GM12878 (cell line): ENCODE data around the gene AFAP1. TPM values are rescaled to one million over a fixed set of nuclear protein-coding genes. Genes with fewer than 3 reads are reported as not detected.

Experiments used
- ATAC-seq: fragments of 200-7000 bp; cut with Tn5 transposase; 3 replicates; pipeline ENCODE4 v1.9.1; 2020; ENCODE audit warnings: mild to moderate bottlenecking, moderate library complexity
- BruUV-seq: library from RNA; stranded (reverse); fragments of 400-500 nt; replicated peaks from 2 replicates; lab custom pipeline; 2021; lab: Mats Ljungman, UMichigan
- CTCF ChIA-PET: fragments of 300-600 bp; sonication (Branson Sonifier 250); formaldehyde crosslinking; extraction: SDS; loops from one replicate; lab custom pipeline; 2021; ENCODE audit warnings: inconsistent platforms; lab: Yijun Ruan, JAX
- POLR2A ChIA-PET: fragments of 350-600 bp; formaldehyde crosslinking; extraction: SDS; loops from one replicate; lab custom pipeline; 2021; ENCODE audit warnings: inconsistent platforms; lab: Charles Lee
- RAD21 ChIA-PET: fragments of 300-600 bp; sonication (Branson Sonifier 250); formaldehyde crosslinking; loops from one replicate; lab custom pipeline; 2023; ENCODE audit warnings: antibody characterized with exemption; ENCODE audit not compliant: unreplicated experiment; lab: Charles Lee
- SMC1A ChIA-PET: fragments of 300-600 bp; sonication (Branson Sonifier 250); formaldehyde crosslinking; loops from one replicate; lab custom pipeline; 2023; ENCODE audit not compliant: unreplicated experiment, uncharacterized antibody; lab: Charles Lee
- DNase-seq: peaks from one replicate; pipeline ENCODE4 v3.0.0-alpha.2; 2011; ENCODE audit warnings: low read depth, low spot score
- FAIRE-seq: peaks from 3 replicates; lab custom pipeline; 2011; peaks lifted over from hg19 to GRCh38; lab: Jason Lieb, UNC
- H2AFZ ChIP-seq: 2 replicates; pipeline ENCODE4 v1.6.0; 2011; ENCODE audit warnings: low read depth, low read length, control low read depth; ENCODE audit not compliant: control insufficient read depth
- H3K27ac ChIP-seq: 2 replicates; pipeline ENCODE4 v1.5.1; 2011; ENCODE audit warnings: control low read depth; ENCODE audit not compliant: control insufficient read depth, insufficient read depth
- H3K27me3 ChIP-seq, 2 experiments: replicated peaks in 1 of 2; 2 replicates each; pipeline versions ENCODE4 v1.6.0 to v1.6.1; 2011; ENCODE audit warnings: low read length in 1 of 2; ENCODE audit not compliant: control insufficient read depth in 2 of 2, insufficient read depth in 2 of 2
- H3K36me3 ChIP-seq, 2 experiments: 2 replicates each; pipeline ENCODE4 v1.5.1; 2011; ENCODE audit warnings: low read length in 1 of 2; ENCODE audit not compliant: control insufficient read depth in 2 of 2, insufficient read depth in 2 of 2
- H3K4me1 ChIP-seq: 2 replicates; pipeline ENCODE4 v1.6.1; 2011; ENCODE audit warnings: mild to moderate bottlenecking, low read length, moderate library complexity, mixed read lengths; ENCODE audit not compliant: control insufficient read depth, insufficient read depth
- H3K4me2 ChIP-seq: 2 replicates; pipeline ENCODE4 v1.6.0; 2011; ENCODE audit warnings: control low read depth; ENCODE audit not compliant: control insufficient read depth, insufficient read depth
- H3K4me3 ChIP-seq: fragments of 200-600 bp; sonication (generic); 2 replicates; pipeline ENCODE4 v1.5.1; 2016
- H3K79me2 ChIP-seq: 2 replicates; pipeline ENCODE4 v1.6.0; 2011; ENCODE audit warnings: low read length; ENCODE audit not compliant: control insufficient read depth, insufficient read depth
- H3K9ac ChIP-seq: 2 replicates; pipeline ENCODE4 v1.8.0; 2011; ENCODE audit warnings: low read length, control low read depth, mixed read lengths; ENCODE audit not compliant: control insufficient read depth, insufficient read depth
- H3K9me3 ChIP-seq: replicated peaks from 3 replicates; pipeline ENCODE4 v1.5.1; 2011; ENCODE audit warnings: mild to moderate bottlenecking, low read length; ENCODE audit not compliant: control insufficient read depth, insufficient read depth
- H4K20me1 ChIP-seq: 2 replicates; pipeline ENCODE4 v1.6.0; 2011; ENCODE audit not compliant: control insufficient read depth, insufficient read depth
- BCL11A ChIP-seq: IDR thresholded peaks from 2 replicates; pipeline ENCODE4 v1.6.1; 2011; ENCODE audit warnings: low read depth, low read length
- CEBPB ChIP-seq, 2 experiments: fragments of 150-350 bp in 1 of 2; IDR thresholded peaks; 2 replicates each; pipeline ENCODE4 v1.6.1; 2012 to 2014; ENCODE audit warnings: low read depth in 2 of 2, low read length in 2 of 2, borderline replicate concordance in 1 of 2, inconsistent platforms in 1 of 2
- ESRRA ChIP-seq: IDR thresholded peaks from 2 replicates; pipeline ENCODE4 v1.6.1; 2012; ENCODE audit warnings: mild to moderate bottlenecking, low read length, improper control_type of control experiment
- HDAC2 ChIP-seq: fragments of 200-600 bp; sonication (generic); IDR thresholded peaks from 2 replicates; pipeline ENCODE4 v1.6.1; 2017
- HDAC6 ChIP-seq: fragments of 200-600 bp; sonication (generic); IDR thresholded peaks from one replicate; pipeline ENCODE4 v1.8.0; 2017; ENCODE audit warnings: antibody characterized with exemption; ENCODE audit not compliant: unreplicated experiment
- NKRF ChIP-seq: fragments of 450-650 bp; conservative IDR thresholded peaks from 2 replicates; pipeline ENCODE4 v1.6.1; 2017; ENCODE audit warnings: mild to moderate bottlenecking, moderate library complexity
- PML ChIP-seq: IDR thresholded peaks from 2 replicates; pipeline ENCODE4 v1.6.1; 2012; ENCODE audit warnings: low read length, inconsistent platforms
- POLR2AphosphoS5 ChIP-seq: IDR thresholded peaks from 2 replicates; pipeline ENCODE4 v1.6.1; 2011; ENCODE audit warnings: mild to moderate bottlenecking, low read length, inconsistent platforms
- RCOR1 ChIP-seq: conservative IDR thresholded peaks from 2 replicates; pipeline ENCODE4 v1.6.1; 2012; ENCODE audit warnings: low read depth, low read length, improper control_type of control experiment
- STAT3 ChIP-seq: IDR thresholded peaks from 2 replicates; pipeline ENCODE4 v1.6.1; 2011; ENCODE audit warnings: low read depth, low read length, improper control_type of control experiment
- SUPT20H ChIP-seq: IDR thresholded peaks from 2 replicates; pipeline ENCODE4 v1.6.1; 2011; ENCODE audit warnings: low read depth, mild to moderate bottlenecking, low read length, moderate library complexity, borderline replicate concordance; ENCODE audit not compliant: control insufficient read depth
- TBL1XR1 ChIP-seq: IDR thresholded peaks from 2 replicates; pipeline ENCODE4 v1.6.1; 2012; ENCODE audit warnings: low read depth, low read length, improper control_type of control experiment
- ZZZ3 ChIP-seq: IDR thresholded peaks from 2 replicates; pipeline ENCODE4 v1.6.1; 2011; ENCODE audit warnings: low read depth; ENCODE audit not compliant: control insufficient read depth, insufficient read length
- WGBS: methylation state at CpG from one replicate; pipeline ENCODE4 v1.1.6; 2016; ENCODE audit warnings: low lambda C conversion rate; ENCODE audit not compliant: insufficient replicate concordance, insufficient coverage; ENCODE audit errors: missing lambda C conversion rate; 5-methylcytosine and 5-hydroxymethylcytosine counted together
- in situ Hi-C: fragments of 300-500 bp; cut with MboI; formaldehyde crosslinking; loops from 9 replicates; pipeline ENCODE4 v1.14.3; 2018; ENCODE audit warnings: mixed read lengths
- intact Hi-C: fragments of 100-400 bp; cut with micrococcal nuclease; formaldehyde crosslinking; loops from one replicate; pipeline ENCODE4 v1.14.2; 2022; ENCODE audit not compliant: unreplicated experiment
- polyA plus RNA-seq, 11 experiments: library from polyadenylated mRNA; depleted of rRNA in 4 of 11; unstranded in 6 of 11; stranded (reverse) in 5 of 11; fragments of >200 nt; fragmentation: Nextera tagmentation in 4 of 11; fragmentation: Illumina TruSeq in 1 of 11; extraction: Ambion mirVana in 4 of 11; extraction: Trizol in 1 of 11; gene quantifications; 1 replicate in 1 of 11; 2 replicates in 10 of 11; pipeline versions ENCODE4 v1.2.1 to v1.2.3, GENCODE V29; 2011 to 2016; ENCODE audit warnings: inconsistent platforms in 2 of 11, missing spikeins in 2 of 11, low read depth in 1 of 11
- total RNA-seq, 4 experiments: library from RNA; depleted of rRNA in 3 of 4; stranded (reverse); fragments of >200 nt in 3 of 4; fragmentation: Illumina TruSeq in 1 of 4; extraction: Trizol in 1 of 4; gene quantifications; 2 replicates each; pipeline versions ENCODE4 v1.2.1 to v1.2.3, GENCODE V29; 2013 to 2021
- TF ChIP-seq, protein P1 (sequence below): IDR thresholded peaks from 2 replicates; pipeline ENCODE4 v1.6.1; 2012; ENCODE audit warnings: low read length, inconsistent platforms
- TF ChIP-seq, protein P2 (sequence below): fragments of 450-650 bp; IDR thresholded peaks from 2 replicates; pipeline ENCODE4 v1.6.1; 2017; ENCODE audit warnings: antibody characterized with exemption, mild to moderate bottlenecking, moderate library complexity

The AFAP1 gene
- total and polyA plus RNA-seq, 10 of the 15 experiments (the other 5 are each of a cell fraction or from before 2014, with no cell fraction given), result 0.02 to 0.23 (median 0.09) TPM; not detected in 1

DNA sequence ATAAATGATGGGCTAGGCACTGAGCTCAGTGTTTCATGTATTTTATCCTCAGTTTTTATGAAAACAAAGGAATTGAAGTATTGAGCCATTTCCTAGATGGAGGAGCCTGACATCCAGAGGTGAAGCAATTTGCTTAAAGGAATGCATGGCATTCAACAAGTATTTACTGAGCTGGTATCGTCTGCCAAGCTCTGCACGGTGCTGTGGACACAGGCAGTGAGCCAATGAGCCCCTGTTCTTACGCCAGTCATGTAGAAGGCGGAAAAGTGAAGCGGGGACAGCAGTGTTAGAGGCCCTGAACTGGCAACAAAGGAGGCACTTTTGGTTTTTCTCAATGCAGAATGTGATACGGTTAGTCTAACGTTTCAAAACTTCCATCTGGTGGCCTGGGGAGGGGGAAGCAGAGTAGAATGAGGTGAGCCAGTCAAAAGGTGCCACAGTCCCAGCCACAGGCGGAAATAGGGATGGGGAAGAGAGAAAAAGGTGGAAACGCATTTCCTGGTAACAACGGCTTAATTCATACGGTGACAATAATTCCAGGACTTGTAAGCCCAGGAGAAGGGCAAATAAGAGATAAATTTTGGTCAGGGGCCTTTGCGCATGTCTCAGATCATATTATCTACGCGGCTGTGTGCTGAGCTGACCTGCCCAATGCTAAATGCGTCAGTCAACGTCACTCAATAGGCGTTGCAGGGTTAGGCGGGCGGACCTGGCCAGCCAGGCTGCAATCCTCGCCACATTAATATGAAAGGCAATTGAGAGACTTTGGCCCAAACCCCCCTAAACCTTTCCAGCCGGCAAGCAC lies 133.9 kb downstream of the AFAP1 start:
- H3K79me2 ChIP-seq, result no peaks in the 10 kb centered on the region
- no peak for DNase-seq
- H3K27ac ChIP-seq, result no peak overlapping the region
- H3K27me3 ChIP-seq, result no peaks in the 10 kb centered on the region
- H3K4me3 ChIP-seq, result no peak overlapping the region
- intact Hi-C loops (loop anchor here (2.0 kb wide), 1 partner anchor 387 kb away; no protein-coding TSS in a partner anchor), in situ Hi-C loops (no loop called here)
- no peak overlapping the region for H3K4me2 ChIP-seq
- H4K20me1 ChIP-seq, result no peaks in the 10 kb centered on the region
- FAIRE-seq, result no peak
- RAD21 ChIA-PET, result interaction anchor here (2.6 kb wide), 1 partner anchor 183 kb away, joined by 12 read pairs; no protein-coding TSS in a partner anchor
- CTCF ChIA-PET, result interaction anchor here (0.8 to 7.7 kb wide), 8 partner anchors 10 to 182 kb away, joined by 3 to 104 read pairs (median 4); no protein-coding TSS in a partner anchor
- H3K4me1 ChIP-seq, result no peaks in the 10 kb centered on the region
- SMC1A ChIA-PET, result interaction anchor here (1.2 to 5.2 kb wide), 3 partner anchors 124 to 183 kb away, joined by 3 to 26 read pairs (median 3); no protein-coding TSS in a partner anchor
- no peak overlapping the region for H3K9ac ChIP-seq
- no TSS peak for BruUV-seq
- no peak for ATAC-seq
- H3K36me3 ChIP-seq, result no peaks in the 10 kb centered on the region
- no peak overlapping the region for H2AFZ ChIP-seq
- H3K9me3 ChIP-seq, result no peaks in the 10 kb centered on the region
- 42% methylated on average over 21 of the region's 21 CpGs for WGBS
- POLR2A ChIA-PET, result no interaction called here
- TF ChIP-seq ZZZ3, result no peak
- TF ChIP-seq POLR2AphosphoS5, result no peak
- TF ChIP-seq NKRF, result no peak
- no peak for TF ChIP-seq STAT3
- TF ChIP-seq RCOR1, result no peak
- no peak for TF ChIP-seq PML
- no peak for TF ChIP-seq ESRRA
- TF ChIP-seq HDAC2, result no peak
- TF ChIP-seq, protein P1, sequence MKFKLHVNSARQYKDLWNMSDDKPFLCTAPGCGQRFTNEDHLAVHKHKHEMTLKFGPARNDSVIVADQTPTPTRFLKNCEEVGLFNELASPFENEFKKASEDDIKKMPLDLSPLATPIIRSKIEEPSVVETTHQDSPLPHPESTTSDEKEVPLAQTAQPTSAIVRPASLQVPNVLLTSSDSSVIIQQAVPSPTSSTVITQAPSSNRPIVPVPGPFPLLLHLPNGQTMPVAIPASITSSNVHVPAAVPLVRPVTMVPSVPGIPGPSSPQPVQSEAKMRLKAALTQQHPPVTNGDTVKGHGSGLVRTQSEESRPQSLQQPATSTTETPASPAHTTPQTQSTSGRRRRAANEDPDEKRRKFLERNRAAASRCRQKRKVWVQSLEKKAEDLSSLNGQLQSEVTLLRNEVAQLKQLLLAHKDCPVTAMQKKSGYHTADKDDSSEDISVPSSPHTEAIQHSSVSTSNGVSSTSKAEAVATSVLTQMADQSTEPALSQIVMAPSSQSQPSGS, result no peak
- TF ChIP-seq, protein P2, sequence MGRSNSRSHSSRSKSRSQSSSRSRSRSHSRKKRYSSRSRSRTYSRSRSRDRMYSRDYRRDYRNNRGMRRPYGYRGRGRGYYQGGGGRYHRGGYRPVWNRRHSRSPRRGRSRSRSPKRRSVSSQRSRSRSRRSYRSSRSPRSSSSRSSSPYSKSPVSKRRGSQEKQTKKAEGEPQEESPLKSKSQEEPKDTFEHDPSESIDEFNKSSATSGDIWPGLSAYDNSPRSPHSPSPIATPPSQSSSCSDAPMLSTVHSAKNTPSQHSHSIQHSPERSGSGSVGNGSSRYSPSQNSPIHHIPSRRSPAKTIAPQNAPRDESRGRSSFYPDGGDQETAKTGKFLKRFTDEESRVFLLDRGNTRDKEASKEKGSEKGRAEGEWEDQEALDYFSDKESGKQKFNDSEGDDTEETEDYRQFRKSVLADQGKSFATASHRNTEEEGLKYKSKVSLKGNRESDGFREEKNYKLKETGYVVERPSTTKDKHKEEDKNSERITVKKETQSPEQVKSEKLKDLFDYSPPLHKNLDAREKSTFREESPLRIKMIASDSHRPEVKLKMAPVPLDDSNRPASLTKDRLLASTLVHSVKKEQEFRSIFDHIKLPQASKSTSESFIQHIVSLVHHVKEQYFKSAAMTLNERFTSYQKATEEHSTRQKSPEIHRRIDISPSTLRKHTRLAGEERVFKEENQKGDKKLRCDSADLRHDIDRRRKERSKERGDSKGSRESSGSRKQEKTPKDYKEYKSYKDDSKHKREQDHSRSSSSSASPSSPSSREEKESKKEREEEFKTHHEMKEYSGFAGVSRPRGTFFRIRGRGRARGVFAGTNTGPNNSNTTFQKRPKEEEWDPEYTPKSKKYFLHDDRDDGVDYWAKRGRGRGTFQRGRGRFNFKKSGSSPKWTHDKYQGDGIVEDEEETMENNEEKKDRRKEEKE, result no peak
- TF ChIP-seq TBL1XR1, result no peak
- TF ChIP-seq SUPT20H, result no peak
- TF ChIP-seq CEBPB (IDR thresholded peaks at IDR 0.05; ENCODE audit: borderline replicate concordance in 1 of 2, low read depth in 2 of 2, low read length in 2 of 2), result no peak
- no peak for TF ChIP-seq BCL11A
- no peak for TF ChIP-seq HDAC6
